Measurements from ENCODE around the gene VAPA. TPM values are rescaled to one million over a fixed set of nuclear protein-coding genes. Genes with fewer than 3 reads are reported as not detected.
A peak's percentile ranks its signal among the peaks of the same experiment; 100 is the strongest.

Gene VAPA
- total RNA-seq, 1 donor, result 288 TPM

DNA sequence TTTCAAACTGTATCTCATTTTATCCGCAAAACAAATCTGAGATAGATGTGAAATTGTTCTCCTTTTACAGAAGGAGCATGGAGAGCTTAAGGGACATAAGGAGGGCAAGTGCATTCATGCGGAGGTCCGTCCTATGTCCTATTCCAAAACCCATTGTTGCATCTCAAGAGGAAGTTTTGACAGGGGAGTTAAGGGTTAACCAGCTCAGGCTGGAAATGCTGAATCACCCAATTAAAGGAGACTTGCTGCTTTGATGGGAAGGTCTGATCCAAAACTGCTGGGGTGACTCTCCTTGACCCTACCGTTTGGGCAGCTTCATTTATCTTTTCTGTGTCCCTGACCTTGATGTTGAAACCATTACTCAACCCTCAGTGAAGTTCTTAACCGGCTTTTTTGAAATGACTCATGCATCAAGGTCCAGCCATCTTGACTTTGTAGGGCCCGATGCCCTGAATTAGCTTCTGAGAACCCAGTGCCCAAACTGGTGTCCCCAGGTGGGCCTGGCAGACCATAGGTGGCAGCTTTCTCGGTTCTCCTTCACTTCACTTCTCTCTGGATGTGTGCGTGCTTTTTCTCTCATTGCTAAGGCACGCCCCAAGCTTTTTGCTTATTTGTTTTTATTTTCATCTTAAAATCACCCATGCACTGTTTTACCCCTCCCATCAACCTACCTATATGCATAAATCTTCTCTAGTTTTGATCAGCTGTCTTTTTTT is 43.9 kb upstream of the VAPA start:
- peak; percentile 97 for DNase-seq (ENCODE audit: low read depth)
- H3K4me3 ChIP-seq (ENCODE audit: low read depth, low read length), result no peak overlapping the region
- TF ChIP-seq, protein P1, sequence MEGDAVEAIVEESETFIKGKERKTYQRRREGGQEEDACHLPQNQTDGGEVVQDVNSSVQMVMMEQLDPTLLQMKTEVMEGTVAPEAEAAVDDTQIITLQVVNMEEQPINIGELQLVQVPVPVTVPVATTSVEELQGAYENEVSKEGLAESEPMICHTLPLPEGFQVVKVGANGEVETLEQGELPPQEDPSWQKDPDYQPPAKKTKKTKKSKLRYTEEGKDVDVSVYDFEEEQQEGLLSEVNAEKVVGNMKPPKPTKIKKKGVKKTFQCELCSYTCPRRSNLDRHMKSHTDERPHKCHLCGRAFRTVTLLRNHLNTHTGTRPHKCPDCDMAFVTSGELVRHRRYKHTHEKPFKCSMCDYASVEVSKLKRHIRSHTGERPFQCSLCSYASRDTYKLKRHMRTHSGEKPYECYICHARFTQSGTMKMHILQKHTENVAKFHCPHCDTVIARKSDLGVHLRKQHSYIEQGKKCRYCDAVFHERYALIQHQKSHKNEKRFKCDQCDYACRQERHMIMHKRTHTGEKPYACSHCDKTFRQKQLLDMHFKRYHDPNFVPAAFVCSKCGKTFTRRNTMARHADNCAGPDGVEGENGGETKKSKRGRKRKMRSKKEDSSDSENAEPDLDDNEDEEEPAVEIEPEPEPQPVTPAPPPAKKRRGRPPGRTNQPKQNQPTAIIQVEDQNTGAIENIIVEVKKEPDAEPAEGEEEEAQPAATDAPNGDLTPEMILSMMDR (IDR thresholded peaks at IDR 0.05; ENCODE audit: insufficient read depth, low read depth, low read length), result no peak

DNA sequence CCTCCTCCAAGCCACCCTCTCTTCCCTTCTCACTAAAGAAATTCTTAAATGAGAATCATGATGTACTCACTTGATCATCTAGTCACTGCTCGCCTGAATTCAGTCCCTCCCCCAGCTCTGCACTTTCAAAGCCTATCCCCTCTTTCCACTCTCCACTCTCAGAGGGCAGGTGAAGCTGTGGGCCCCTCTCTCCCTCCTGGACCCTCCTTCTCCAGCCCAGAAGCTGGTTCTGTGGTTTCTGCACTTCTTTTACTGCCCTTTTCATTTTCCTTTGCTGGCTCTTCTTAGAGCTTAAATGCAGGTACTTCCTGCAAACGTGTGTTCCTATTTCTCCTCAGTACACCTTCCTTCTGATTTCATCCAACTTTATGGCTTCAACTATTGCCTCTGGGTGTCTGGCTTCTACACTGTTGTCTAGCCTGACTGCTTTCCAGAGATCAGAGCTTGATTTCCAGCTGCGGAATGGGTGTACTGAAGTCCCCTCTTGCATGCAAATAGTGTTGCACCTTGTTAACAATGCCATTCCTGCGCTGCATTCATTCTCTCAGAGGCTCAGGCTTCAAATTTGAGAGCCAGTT is 43.3 kb upstream of the VAPA start:
- no peak overlapping the region for H3K4me3 ChIP-seq (ENCODE audit: low read depth, low read length)
- DNase-seq (ENCODE audit: low read depth), result no peak
- TF ChIP-seq, protein P1 (IDR thresholded peaks at IDR 0.05; ENCODE audit: insufficient read depth, low read depth, low read length), result no peak

DNA sequence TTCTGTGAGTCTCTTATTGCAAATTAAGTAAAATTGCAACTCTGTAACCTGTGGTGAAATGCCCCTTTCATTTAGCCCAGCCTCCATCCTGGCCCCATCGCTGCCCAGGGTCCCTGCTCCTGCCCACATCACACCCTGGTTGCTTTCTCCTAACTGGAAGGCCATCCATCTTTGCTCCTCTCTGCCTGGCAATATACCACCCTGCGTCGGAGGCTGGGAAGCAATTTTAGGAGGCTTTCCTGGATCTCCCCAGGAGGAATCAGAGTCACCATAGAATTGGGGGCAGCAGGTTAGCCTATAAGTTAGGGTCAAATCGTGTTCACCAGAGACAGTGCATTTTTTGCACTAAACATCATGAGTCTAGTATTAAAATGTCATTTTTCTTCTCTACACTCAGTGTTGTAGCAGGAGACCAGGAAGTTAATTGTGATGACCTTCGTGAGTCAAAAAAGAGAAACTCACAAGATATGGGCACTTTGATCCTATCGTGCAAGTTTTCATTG is 42.5 kb upstream of the VAPA start:
- no peak for DNase-seq (ENCODE audit: low read depth)
- TF ChIP-seq, protein P1 (IDR thresholded peaks at IDR 0.05; ENCODE audit: insufficient read depth, low read depth, low read length), result no peak

DNA sequence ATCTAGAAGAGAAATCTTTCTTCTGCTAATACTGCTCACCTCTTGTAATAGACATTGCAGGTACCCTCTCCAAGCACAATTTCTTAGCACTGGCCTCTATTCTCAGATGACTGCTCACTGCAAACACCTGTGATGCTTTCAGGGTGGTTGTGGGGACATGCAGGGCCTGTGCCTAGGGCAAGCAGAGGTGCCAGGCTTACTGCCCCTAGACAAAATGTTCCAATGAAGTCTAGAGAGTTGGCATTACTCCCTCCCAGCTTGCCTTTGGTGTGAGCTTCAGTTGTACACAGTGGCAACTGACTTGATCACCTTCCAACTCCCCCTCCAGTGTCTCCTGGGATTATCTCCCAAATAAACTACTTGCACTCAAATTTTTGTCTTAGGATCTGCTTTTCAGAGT is 41.0 kb upstream of the VAPA start:
- TF ChIP-seq, protein P1 (IDR thresholded peaks at IDR 0.05; ENCODE audit: insufficient read depth, low read depth, low read length), result no peak
- no peak overlapping the region for H3K4me3 ChIP-seq (ENCODE audit: low read depth, low read length)

More for the DNA sequence above, 42.5 kb upstream of the VAPA start:
- no peak overlapping the region for H3K4me3 ChIP-seq (ENCODE audit: low read depth, low read length)

DNA sequence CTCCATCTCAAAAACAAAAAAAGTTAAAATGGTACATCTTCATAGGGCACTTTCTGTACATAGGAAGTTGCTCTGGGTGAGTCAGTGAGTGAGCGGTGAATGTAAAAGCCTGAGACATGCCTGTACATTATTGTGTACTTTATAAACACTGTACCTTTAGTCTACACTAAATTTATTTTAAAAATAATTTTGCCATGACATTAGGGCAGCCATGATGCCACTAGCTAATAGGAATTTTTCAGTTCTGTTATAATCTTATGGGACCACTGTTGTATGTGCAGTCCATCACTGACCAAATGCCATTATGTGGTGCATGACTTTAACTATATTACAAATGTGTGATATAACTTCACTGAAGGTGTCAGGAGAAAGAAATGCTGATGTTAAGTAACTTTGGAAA is 39.1 kb upstream of the VAPA start:
- TF ChIP-seq, protein P1 (IDR thresholded peaks at IDR 0.05; ENCODE audit: insufficient read depth, low read depth, low read length), result no peak
- DNase-seq (ENCODE audit: low read depth), result no peak
- no peak overlapping the region for H3K4me3 ChIP-seq (ENCODE audit: low read depth, low read length)

More for the DNA sequence above, 41.0 kb upstream of the VAPA start:
- DNase-seq (ENCODE audit: low read depth), result no peak

DNA sequence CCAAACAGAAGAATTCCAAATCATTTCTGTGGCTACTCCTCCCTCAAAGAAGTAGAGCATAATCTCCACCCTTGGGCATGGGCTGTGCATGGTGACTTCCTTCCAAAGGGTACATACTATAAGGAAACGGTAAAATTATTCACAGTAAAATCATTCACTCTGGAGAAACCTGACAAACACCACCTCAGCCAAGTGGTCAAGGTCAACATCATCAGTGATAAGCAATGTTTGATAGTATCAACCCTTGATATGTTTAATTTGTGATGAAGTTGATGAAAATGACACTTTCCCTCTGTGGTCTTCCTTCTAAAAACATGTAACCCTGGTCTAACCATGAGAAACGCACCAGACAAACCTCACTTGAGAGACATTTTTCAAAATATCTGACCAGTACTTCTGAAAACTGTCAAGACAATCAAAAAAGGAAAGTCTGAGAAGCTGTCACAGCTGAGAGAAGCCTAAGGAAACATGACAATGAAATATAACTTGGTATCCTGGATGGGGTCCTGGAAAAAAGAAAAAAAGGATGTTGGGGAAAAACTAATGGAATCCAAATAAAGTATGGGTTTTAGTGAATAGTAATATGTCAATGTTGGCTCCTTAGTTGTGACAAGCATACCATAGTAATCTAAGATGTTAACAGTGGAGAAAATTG is 37.5 kb upstream of the VAPA start:
- TF ChIP-seq, protein P1 (IDR thresholded peaks at IDR 0.05; ENCODE audit: insufficient read depth, low read depth, low read length), result no peak
- no peak for DNase-seq (ENCODE audit: low read depth)
- peak overlapping the region; percentile 47 for H3K4me3 ChIP-seq (ENCODE audit: low read depth, low read length)
